ENCODE results near the gene CARMIL1. TPM values are rescaled to one million over a fixed set of nuclear protein-coding genes. Genes with fewer than 3 reads are reported as not detected.

The CARMIL1 gene
- total RNA-seq, 1 experiment from 2014 or later, result 23.6 TPM

DNA sequence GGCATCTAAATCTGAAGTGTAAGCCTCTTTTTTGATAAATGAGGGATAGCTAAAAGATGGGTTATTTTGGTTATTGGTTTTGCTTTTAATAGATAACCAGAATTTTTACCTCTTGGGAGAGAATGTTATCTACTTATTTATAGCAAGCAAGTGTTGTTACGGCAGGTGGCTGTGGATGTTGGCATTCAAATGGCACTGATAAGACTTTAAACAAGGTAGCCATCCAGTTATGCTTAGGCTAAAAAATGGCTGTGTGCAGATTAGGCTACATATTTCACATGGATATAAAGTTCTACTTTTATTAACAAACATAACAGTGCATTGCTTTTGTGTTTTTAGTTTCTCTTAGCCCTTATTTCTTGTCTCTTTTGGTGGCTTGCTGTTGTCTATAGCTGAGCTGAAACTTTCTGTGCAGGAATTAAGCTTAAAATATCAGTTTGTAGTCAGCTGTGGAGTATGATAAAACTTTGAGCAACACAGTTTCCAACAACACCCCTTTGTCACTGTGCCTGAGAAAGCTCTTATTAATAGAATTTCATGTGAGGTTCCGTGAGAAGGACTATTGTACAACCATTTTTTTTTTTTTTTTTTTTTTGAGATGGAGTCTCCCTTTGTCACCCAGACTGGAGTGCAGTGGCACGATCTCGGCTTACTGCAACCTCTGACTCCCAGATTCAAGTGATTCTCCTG lies 28.8 kb downstream of the CARMIL1 start:
- peaks cover 2% of the 10 kb centered on the region; the same call in 1 of the 2 replicates for H3K79me2 ChIP-seq (ENCODE audit: insufficient read depth, low read length)
- H4K91ac ChIP-seq (ENCODE audit: insufficient read length, low read depth, low read length), result no peak overlapping the region
- no peak overlapping the region for H3K27ac Mint-ChIP-seq
- H3K79me1 ChIP-seq (ENCODE audit: insufficient read depth, low read depth, low read length, poor library complexity, severe bottlenecking), result no peaks in the 10 kb centered on the region
- H3K14ac ChIP-seq (ENCODE audit: insufficient read depth, low read length), result no peak overlapping the region
- no peaks in the 10 kb centered on the region for H3K23me2 ChIP-seq (ENCODE audit: insufficient read length, low read depth, low read length, poor library complexity, severe bottlenecking)
- no peak overlapping the region for H2BK20ac ChIP-seq (ENCODE audit: low read depth, low read length, poor library complexity, severe bottlenecking)
- peaks cover 6% of the 10 kb centered on the region in 2 experiments; a peak in 4 of 5 replicates for H3K9me3 Mint-ChIP-seq
- H3K4me1 ChIP-seq (ENCODE audit: insufficient read depth, low read length), result peaks cover 4% of the 10 kb centered on the region; the same call in 1 of the 2 replicates
- H3K27ac ChIP-seq (ENCODE audit: insufficient read length, low read depth, low read length), result no peak overlapping the region
- H2AFZ ChIP-seq (ENCODE audit: low read length), result no peak overlapping the region
- no peak overlapping the region for H3K56ac ChIP-seq (ENCODE audit: insufficient read length, low read depth, low read length)
- H2BK12ac ChIP-seq (ENCODE audit: insufficient read length, low read depth, low read length), result no peak overlapping the region
- no peak overlapping the region for H2BK120ac ChIP-seq (ENCODE audit: low read depth, low read length, poor library complexity, severe bottlenecking)
- H3K4me1 Mint-ChIP-seq, result peaks cover 34 to 38% of the 10 kb centered on the region in 2 experiments
- no peak overlapping the region for H3K23ac ChIP-seq (ENCODE audit: insufficient read length, low read depth, low read length)
- H4K20me1 ChIP-seq (ENCODE audit: control insufficient read depth, insufficient read depth, insufficient read length), result no peaks in the 10 kb centered on the region
- no peak overlapping the region for H3K18ac ChIP-seq (ENCODE audit: insufficient read length, low read depth, low read length)
- DNase-seq, result no peak
- peaks cover 8 to 10% (median 9%) of the 10 kb centered on the region in 3 experiments; a peak in 6 of 7 replicates for H3K36me3 Mint-ChIP-seq (ENCODE audit: insufficient read depth in 1 of 3, low read depth in 3 of 3)
- no peak overlapping the region for H3T11ph ChIP-seq (ENCODE audit: low read length)
- no peak overlapping the region for H2AK5ac ChIP-seq (ENCODE audit: insufficient read length, low read length)
- H2BK5ac ChIP-seq (ENCODE audit: insufficient read length, low read length), result no peak overlapping the region
- H3K4ac ChIP-seq (ENCODE audit: low read depth, low read length), result no peak overlapping the region
- H3K9ac ChIP-seq (ENCODE audit: extremely low read depth, insufficient read length, low read length), result no peak overlapping the region
- H3K27me3 Mint-ChIP-seq (ENCODE audit: low read depth), result no peaks in the 10 kb centered on the region
- H4K8ac ChIP-seq (replicated peaks; ENCODE audit: insufficient read length, low read depth, low read length), result no peak overlapping the region
- TF ChIP-seq, protein P1, sequence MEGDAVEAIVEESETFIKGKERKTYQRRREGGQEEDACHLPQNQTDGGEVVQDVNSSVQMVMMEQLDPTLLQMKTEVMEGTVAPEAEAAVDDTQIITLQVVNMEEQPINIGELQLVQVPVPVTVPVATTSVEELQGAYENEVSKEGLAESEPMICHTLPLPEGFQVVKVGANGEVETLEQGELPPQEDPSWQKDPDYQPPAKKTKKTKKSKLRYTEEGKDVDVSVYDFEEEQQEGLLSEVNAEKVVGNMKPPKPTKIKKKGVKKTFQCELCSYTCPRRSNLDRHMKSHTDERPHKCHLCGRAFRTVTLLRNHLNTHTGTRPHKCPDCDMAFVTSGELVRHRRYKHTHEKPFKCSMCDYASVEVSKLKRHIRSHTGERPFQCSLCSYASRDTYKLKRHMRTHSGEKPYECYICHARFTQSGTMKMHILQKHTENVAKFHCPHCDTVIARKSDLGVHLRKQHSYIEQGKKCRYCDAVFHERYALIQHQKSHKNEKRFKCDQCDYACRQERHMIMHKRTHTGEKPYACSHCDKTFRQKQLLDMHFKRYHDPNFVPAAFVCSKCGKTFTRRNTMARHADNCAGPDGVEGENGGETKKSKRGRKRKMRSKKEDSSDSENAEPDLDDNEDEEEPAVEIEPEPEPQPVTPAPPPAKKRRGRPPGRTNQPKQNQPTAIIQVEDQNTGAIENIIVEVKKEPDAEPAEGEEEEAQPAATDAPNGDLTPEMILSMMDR (conservative IDR thresholded peaks at IDR 0.05), result no peak
- no peak overlapping the region for H2BK15ac ChIP-seq (ENCODE audit: low read depth, low read length)
- H3K4me2 ChIP-seq (ENCODE audit: insufficient read depth, insufficient read length, low read length), result no peak overlapping the region
- no peaks in the 10 kb centered on the region for H3K9me3 ChIP-seq (ENCODE audit: control insufficient read depth, low read depth, low read length)
- H3K4me3 Mint-ChIP-seq, result no peak overlapping the region
- no peaks in the 10 kb centered on the region for H3K27me3 ChIP-seq (ENCODE audit: insufficient read depth, low read length)
- no CpG with 5 or more reads among the region's 4 CpGs for WGBS (ENCODE audit: extremely low coverage, insufficient read length, low lambda C conversion rate)
- no peak overlapping the region for H4K5ac ChIP-seq (ENCODE audit: insufficient read length, low read depth, low read length)

Measured in H9 (cell line).